Measurements from ENCODE around the gene ARHGEF1. TPM values are rescaled to one million over a fixed set of nuclear protein-coding genes. Genes with fewer than 3 reads are reported as not detected.
A peak's percentile ranks its signal among the peaks of the same experiment; 100 is the strongest.

The ARHGEF1 gene
- total RNA-seq, 1 donor, result 35.0 TPM

GRCh38 chr19:41928754-41929535 is 46.0 kb downstream of the ARHGEF1 start:
- no peak for TF ChIP-seq CTCF (IDR thresholded peaks at IDR 0.05; ENCODE audit: insufficient read depth, low read depth, low read length)
- H3K4me3 ChIP-seq (ENCODE audit: low read depth, low read length), result peak overlapping the region; percentile 58
- DNase-seq (ENCODE audit: low read depth), result no peak

- no peak overlapping the region for H3K4me3 ChIP-seq (ENCODE audit: low read depth, low read length)
- DNase-seq (ENCODE audit: low read depth), result no peak
- TF ChIP-seq CTCF (IDR thresholded peaks at IDR 0.05; ENCODE audit: insufficient read depth, low read depth, low read length), result no peak
Measured at GRCh38 chr19:41929536-41930071, 46.6 kb downstream of the ARHGEF1 start.

GRCh38 chr19:41930322-41930722 is 47.3 kb downstream of the ARHGEF1 start:
- DNase-seq (ENCODE audit: low read depth), result no peak
- H3K4me3 ChIP-seq (ENCODE audit: low read depth, low read length), result no peak overlapping the region
- TF ChIP-seq CTCF (IDR thresholded peaks at IDR 0.05; ENCODE audit: insufficient read depth, low read depth, low read length), result no peak

GRCh38 chr19:41930926-41931592 is 48.1 kb downstream of the ARHGEF1 start:
- peak; percentile 41 for TF ChIP-seq CTCF (IDR thresholded peaks at IDR 0.05; ENCODE audit: insufficient read depth, low read depth, low read length)
- DNase-seq (ENCODE audit: low read depth), result no peak
- H3K4me3 ChIP-seq (ENCODE audit: low read depth, low read length), result no peak overlapping the region

GRCh38 chr19:41932259-41932719 is 49.3 kb downstream of the ARHGEF1 start:
- H3K4me3 ChIP-seq (ENCODE audit: low read depth, low read length), result no peak overlapping the region
- no peak for DNase-seq (ENCODE audit: low read depth)
- TF ChIP-seq CTCF (IDR thresholded peaks at IDR 0.05; ENCODE audit: insufficient read depth, low read depth, low read length), result no peak

GRCh38 chr19:41932720-41933332 is 49.8 kb downstream of the ARHGEF1 start:
- H3K4me3 ChIP-seq (ENCODE audit: low read depth, low read length), result no peak overlapping the region
- no peak for DNase-seq (ENCODE audit: low read depth)
- TF ChIP-seq CTCF (IDR thresholded peaks at IDR 0.05; ENCODE audit: insufficient read depth, low read depth, low read length), result no peak

Data from fibroblast of villous mesenchyme (primary cell).